GM19468 (cell line): ENCODE measurements around the gene NUSAP1.
"Not testable (repeated sequence)": the region's sequence is repeated elsewhere in the genome, so short reads cannot be mapped to it uniquely, and the experiment has no call there.

Experiments used
- ATAC-seq: cut with Tn5 transposase; IDR thresholded peaks from one replicate; pipeline ENCODE4 v1.9.1; 2021; ENCODE audit warnings: mild to moderate bottlenecking, moderate library complexity, moderate number of reproducible peaks; ENCODE audit not compliant: unreplicated experiment; ENCODE audit errors: extremely low read depth

NUSAP1 gene, protein sequence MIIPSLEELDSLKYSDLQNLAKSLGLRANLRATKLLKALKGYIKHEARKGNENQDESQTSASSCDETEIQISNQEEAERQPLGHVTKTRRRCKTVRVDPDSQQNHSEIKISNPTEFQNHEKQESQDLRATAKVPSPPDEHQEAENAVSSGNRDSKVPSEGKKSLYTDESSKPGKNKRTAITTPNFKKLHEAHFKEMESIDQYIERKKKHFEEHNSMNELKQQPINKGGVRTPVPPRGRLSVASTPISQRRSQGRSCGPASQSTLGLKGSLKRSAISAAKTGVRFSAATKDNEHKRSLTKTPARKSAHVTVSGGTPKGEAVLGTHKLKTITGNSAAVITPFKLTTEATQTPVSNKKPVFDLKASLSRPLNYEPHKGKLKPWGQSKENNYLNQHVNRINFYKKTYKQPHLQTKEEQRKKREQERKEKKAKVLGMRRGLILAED

DNA sequence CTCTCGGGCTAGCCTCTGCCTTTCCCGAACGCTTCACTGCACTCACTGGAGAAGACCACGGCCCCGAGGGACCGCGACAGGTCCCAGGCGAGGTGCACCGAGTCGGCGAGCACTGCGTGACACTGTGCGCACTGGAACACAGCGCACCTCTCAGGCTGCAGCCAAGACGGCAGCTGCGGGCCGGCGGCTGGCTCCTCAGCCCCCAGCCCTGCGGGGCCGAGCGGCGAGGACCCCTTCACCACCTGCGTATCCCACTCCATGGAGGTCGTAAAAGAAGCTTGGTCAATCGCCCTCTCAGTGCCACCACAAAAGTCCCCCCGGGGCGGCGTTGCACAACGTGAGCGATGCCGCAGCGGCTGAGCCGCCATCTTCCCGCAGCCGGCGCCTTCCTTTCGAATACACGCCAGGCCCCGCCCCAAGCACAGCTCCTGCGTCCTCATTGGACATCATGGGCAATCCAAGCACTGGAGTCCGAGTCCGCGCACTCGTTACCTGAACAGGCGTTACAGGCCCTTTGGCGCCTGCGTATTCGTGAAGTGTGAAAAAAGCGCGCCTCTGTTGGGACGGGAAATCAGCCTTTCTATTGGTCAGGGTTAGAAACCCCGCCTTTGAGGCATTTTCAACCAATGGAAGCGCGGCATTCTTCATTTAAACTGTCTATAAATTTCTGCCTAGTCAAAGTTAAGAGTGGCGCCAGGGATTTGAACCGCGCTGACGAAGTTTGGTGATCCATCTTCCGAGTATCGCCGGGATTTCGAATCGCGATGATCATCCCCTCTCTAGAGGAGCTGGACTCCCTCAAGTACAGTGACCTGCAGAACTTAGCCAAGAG, at the start of gene NUSAP1, which contains the start of gene OIP5:
Gene NUSAP1, plus strand, starts transcription at position 688 of the 832 bp plus-strand sequence. Its CDS starts 77 bp downstream, at position 765.
Gene OIP5, minus strand, starts transcription at position 398 of the 832 bp plus-strand sequence. Its CDS starts 30 bp downstream, at position 368.
- ATAC-seq, result peak; percentile 64

DNA sequence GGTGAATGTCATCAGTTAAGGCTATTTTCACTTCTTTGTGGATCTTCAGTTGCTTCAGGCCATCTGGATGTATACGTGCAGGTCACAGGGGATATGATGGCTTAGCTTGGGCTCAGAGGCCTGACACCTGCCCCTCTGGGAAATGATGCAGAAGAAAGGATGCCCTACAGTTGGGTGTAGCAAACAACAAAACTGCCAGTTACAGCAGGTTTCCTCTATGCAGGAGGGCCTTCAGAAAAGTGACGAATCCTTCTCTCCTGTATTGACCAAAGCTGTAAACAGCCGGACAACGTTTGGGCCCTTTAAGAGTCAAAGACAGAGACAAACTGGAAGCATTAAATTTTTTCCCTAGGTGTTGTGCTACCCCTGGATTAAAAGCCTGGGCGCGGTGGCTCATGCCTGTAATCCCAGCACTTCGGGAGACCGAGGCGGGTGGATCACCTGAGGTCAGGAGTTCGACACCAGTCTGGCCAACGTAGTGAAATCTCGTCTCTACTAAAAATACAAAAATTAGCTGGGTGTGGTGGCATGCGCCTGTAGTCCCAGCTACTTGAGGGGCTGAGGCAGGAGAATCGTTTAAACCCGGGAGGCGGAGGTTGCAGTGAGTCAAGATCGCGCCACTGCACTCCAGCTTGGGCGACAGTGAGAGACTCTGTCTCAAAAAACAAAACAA, 49.6 kb upstream of the NUSAP1 start:
- ATAC-seq, result not testable (repeated sequence)

GRCh38 chr15:41283653-41284426, 48.8 kb upstream of the NUSAP1 start:
- peak; percentile 85 for ATAC-seq

GRCh38 chr15:41284427-41285177, 48.1 kb upstream of the NUSAP1 start:
- ATAC-seq, result no peak

GRCh38 chr15:41285285-41285684, 47.4 kb upstream of the NUSAP1 start:
- ATAC-seq, result no peak

DNA sequence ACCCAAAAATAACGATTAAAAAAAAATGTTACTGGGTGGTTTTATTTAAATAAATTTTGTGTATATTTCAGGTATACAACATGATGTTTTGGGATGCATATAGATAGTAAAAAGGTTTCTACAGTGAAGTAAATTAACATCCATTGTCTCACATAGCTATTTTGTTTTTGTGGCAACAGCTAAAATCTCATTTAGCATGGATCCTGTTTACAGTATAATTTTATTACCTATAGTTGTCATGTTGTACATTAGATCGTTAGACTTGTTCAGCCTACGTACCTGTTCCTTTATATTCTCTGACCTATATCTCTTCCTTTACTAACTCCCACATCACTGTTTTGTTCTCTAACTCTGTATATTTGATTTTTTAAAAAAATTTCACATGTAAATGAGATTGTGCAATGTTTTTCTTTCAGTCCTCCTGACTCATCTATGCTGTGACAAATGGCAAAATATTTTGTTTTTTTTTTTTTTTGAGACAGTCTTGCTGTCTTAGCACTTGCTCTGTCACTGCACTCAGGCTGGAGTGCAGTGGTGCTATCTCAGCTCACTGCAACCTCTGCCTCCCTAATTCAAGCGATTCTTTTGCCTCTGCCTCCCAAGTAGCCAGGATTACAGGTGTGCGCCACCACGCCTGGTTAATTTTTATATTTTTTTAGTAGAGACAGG, 45.9 kb upstream of the NUSAP1 start:
- ATAC-seq, result no peak

GRCh38 chr15:41288464-41288863, 44.2 kb upstream of the NUSAP1 start:
- ATAC-seq, result no peak

DNA sequence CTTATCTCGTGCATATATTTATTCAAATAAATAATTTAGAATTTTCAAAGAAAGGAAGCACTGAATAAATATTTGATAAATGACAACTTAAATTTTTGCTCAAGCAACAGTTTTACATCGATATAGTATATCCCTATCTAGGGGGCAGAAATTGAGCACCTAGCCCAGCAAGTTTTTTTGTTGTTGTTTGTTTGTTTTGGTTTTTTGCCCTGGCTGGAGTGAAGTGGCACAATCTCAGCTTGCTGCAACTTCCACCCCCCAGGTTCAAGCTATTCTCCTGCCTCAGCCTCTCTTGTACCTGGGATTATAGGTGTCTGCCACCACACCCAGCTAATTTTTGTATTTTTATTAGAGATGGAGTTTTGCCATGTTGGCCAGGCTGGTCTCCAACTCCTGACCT, 42.7 kb upstream of the NUSAP1 start:
- no peak for ATAC-seq

- ATAC-seq, result peak; percentile 50
These were observed 41.5 kb upstream of the NUSAP1 start for GRCh38 chr15:41291065-41291631.

- ATAC-seq, result no peak
These were observed 40.2 kb upstream of the NUSAP1 start for GRCh38 chr15:41292521-41292920.

- not testable (repeated sequence) for ATAC-seq
These were observed 31.5 kb upstream of the NUSAP1 start for GRCh38 chr15:41301139-41301538.

- ATAC-seq, result no peak
These were observed 31.1 kb upstream of the NUSAP1 start for GRCh38 chr15:41301587-41301986.

- ATAC-seq, result no peak
These were observed 28.4 kb upstream of the NUSAP1 start for GRCh38 chr15:41304149-41304770.

GRCh38 chr15:41307679-41308078, 25.0 kb upstream of the NUSAP1 start:
- ATAC-seq, result no peak

DNA sequence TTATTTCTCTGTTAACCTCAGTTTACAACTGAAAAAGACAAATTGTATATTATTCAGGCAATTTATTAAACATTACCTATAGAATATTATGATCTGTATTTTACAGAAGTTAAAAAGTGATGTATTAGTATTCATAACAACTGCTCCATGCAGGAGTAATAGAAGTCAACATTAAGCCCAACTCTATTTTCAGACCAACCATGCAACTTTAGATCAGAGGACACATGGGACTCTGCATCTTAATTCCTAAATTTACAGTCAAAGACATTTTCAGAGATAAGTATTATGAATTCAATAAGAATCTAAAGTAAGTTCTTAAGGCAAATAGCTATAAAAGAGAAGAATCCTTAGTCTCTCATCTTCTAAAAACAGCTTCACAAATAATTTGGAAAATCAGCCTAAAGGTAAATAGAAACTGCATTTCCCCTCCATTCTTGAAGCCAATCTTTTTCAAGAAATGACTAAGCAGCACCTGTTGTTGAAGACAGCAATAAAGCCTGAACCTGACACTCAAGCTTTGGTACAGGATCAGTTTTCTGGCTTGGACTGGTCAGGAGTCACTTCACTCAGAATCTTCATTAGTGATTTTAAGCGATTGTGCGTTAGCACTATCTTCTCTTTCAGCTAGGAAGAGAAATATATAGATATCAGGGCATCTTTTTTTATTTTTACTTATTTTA, 23.3 kb upstream of the NUSAP1 start:
- ATAC-seq, result no peak

- not testable (repeated sequence) for ATAC-seq
These were observed 11.8 kb upstream of the NUSAP1 start for GRCh38 chr15:41320805-41321330.

GRCh38 chr15:41323611-41324010, 9.1 kb upstream of the NUSAP1 start:
- no peak for ATAC-seq
